ENCODE results near the gene RHOBTB1. TPM values are rescaled to one million over a fixed set of nuclear protein-coding genes. Genes with fewer than 3 reads are reported as not detected.

The RHOBTB1 gene
- polyA plus RNA-seq, 1 experiment = 17.3 TPM

DNA sequence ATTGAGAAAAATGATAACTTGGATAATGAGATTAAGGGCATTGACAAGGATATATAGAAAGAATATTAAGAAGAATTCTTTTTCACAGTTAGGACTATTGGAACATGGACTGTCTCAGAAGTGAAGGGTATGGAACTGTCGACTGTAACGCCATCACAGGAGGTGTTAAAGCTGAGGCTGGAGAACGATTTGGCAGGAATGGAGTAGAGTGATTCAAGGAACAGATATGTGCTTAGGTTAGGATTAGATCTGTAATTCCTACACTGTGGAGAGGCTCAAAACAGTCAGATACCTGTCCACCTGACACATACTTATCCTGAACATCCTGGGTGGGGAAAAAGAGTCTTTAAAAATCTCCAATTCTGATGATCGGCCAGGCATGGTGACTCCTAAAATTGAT lies 30.9 kb downstream of the RHOBTB1 start:
- no peak overlapping the region for H3K4me3 ChIP-seq (ENCODE audit: low read depth, low read length)
- ChIA-PET POLR2A (no interaction called here), CTCF (no interaction called here)
- TF ChIP-seq, protein P1, sequence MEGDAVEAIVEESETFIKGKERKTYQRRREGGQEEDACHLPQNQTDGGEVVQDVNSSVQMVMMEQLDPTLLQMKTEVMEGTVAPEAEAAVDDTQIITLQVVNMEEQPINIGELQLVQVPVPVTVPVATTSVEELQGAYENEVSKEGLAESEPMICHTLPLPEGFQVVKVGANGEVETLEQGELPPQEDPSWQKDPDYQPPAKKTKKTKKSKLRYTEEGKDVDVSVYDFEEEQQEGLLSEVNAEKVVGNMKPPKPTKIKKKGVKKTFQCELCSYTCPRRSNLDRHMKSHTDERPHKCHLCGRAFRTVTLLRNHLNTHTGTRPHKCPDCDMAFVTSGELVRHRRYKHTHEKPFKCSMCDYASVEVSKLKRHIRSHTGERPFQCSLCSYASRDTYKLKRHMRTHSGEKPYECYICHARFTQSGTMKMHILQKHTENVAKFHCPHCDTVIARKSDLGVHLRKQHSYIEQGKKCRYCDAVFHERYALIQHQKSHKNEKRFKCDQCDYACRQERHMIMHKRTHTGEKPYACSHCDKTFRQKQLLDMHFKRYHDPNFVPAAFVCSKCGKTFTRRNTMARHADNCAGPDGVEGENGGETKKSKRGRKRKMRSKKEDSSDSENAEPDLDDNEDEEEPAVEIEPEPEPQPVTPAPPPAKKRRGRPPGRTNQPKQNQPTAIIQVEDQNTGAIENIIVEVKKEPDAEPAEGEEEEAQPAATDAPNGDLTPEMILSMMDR (IDR thresholded peaks at IDR 0.05; ENCODE audit: insufficient read depth, low read depth, low read length) = no peak
- no peak for DNase-seq (ENCODE audit: low read depth)
- peaks cover 6% of the 10 kb centered on the region for H3K36me3 ChIP-seq (ENCODE audit: control insufficient read depth, insufficient read depth, low read length)
- H3K27me3 ChIP-seq (ENCODE audit: control insufficient read depth, insufficient read depth, low read length) = no peaks in the 10 kb centered on the region

DNA sequence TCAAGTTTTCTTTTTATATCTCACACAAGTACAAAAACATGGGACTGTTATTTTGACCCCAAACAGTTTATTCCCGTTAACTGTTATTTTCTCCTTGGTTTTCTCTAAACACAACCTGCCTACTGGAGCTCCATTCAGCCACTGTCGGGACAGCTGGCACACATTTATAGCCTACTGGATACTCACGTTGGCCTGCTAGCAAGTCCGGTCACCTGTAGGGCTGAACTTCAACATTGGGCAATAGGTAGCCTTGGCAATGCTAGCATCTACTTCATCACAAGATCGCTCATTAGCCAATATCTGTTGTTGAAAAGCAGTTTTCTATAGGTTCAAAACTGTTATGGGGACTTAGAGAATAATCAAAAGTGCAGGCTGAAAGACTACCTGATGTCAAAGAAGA lies 32.3 kb downstream of the RHOBTB1 start:
- no peak for DNase-seq (ENCODE audit: low read depth)
- CTCF ChIA-PET = no interaction called here
- Histone ChIP-seq H3K4me3 (ENCODE audit: low read depth, low read length) (no peak overlapping the region), H3K27me3 (ENCODE audit: control insufficient read depth, insufficient read depth, low read length) (no peaks in the 10 kb centered on the region), H3K36me3 (ENCODE audit: control insufficient read depth, insufficient read depth, low read length) (peaks cover 6% of the 10 kb centered on the region)
- TF ChIP-seq, protein P1 (IDR thresholded peaks at IDR 0.05; ENCODE audit: insufficient read depth, low read depth, low read length) = no peak
- POLR2A ChIA-PET = no interaction called here

- no peak for DNase-seq (ENCODE audit: low read depth)
Observed at GRCh38 chr10:60911216-60911615, 32.8 kb downstream of the RHOBTB1 start.

DNA sequence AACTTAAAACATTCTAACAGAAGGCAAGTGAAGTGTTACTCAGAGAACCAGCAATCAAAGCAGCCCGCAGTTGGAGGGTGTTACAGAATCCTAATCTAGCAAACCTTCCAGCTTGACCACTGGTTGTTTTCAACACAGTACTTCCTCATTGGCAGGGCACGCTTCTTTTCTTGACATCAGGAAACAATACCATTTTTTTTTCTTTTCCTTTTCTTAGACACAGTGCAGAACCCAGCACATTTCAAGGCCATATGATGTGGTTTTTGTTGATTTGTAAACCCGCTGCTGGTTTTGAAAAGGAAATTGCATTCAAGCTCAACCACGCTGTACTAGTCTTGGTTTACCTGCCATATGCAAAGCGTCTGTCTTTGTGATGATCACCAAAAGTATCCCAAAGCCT lies 33.4 kb downstream of the RHOBTB1 start:
- H3K27me3 ChIP-seq (ENCODE audit: control insufficient read depth, insufficient read depth, low read length) = no peaks in the 10 kb centered on the region
- peaks cover 6% of the 10 kb centered on the region for H3K36me3 ChIP-seq (ENCODE audit: control insufficient read depth, insufficient read depth, low read length)
- TF ChIP-seq, protein P1 (IDR thresholded peaks at IDR 0.05; ENCODE audit: insufficient read depth, low read depth, low read length) = no peak
- DNase-seq (ENCODE audit: low read depth) = no peak
- ChIA-PET CTCF (interaction anchor here (1.0 kb wide), 1 partner anchor 90 kb away, joined by 3 read pairs; no protein-coding TSS in a partner anchor), POLR2A (no interaction called here)
- H3K4me3 ChIP-seq (ENCODE audit: low read depth, low read length) = no peak overlapping the region

More at GRCh38 chr10:60911216-60911615, 32.8 kb downstream of the RHOBTB1 start:
- CTCF ChIA-PET = no interaction called here
- POLR2A ChIA-PET = no interaction called here
- Histone ChIP-seq H3K4me3 (ENCODE audit: low read depth, low read length) (no peak overlapping the region), H3K27me3 (ENCODE audit: control insufficient read depth, insufficient read depth, low read length) (no peaks in the 10 kb centered on the region), H3K36me3 (ENCODE audit: control insufficient read depth, insufficient read depth, low read length) (peaks cover 6% of the 10 kb centered on the region)
- TF ChIP-seq, protein P1 (IDR thresholded peaks at IDR 0.05; ENCODE audit: insufficient read depth, low read depth, low read length) = no peak

DNA sequence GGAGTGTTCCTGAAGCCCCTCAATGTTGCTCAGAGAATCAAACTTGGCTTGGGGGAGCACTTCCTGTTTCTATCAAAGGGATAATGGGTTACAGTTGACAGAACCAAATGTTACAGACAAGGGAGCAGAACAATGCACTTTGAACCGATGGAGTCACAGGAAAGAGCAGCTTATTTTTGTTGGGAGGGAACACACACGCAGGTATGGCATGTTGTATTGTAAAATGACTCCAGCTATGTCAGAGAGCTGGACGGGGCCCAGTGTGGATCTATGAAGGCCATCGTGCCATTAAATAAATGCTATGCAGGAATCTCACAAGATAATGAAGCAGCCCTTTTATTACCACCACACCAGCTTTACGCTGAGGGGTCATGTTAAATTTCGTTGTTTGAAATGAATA lies 35.1 kb downstream of the RHOBTB1 start:
- CTCF ChIA-PET = interaction anchor here (0.7 to 2.8 kb wide), 3 partner anchors 23 to 40 kb away, joined by 3 to 10 read pairs (median 4); no protein-coding TSS in a partner anchor
- POLR2A ChIA-PET = interaction anchor here (0.7 kb wide), 1 partner anchor 1011 kb away, joined by 6 read pairs; no protein-coding TSS in a partner anchor

More for the DNA sequence above, 35.1 kb downstream of the RHOBTB1 start:
- DNase-seq (ENCODE audit: low read depth) = no peak
- TF ChIP-seq, protein P1 (IDR thresholded peaks at IDR 0.05; ENCODE audit: insufficient read depth, low read depth, low read length) = no peak
- Histone ChIP-seq H3K4me3 (ENCODE audit: low read depth, low read length) (no peak overlapping the region), H3K27me3 (ENCODE audit: control insufficient read depth, insufficient read depth, low read length) (no peaks in the 10 kb centered on the region), H3K36me3 (ENCODE audit: control insufficient read depth, insufficient read depth, low read length) (peaks cover 6% of the 10 kb centered on the region)

Data from BJ (cell line).